ENCODE data around the gene TTLL10. TPM values are rescaled to one million over a fixed set of nuclear protein-coding genes. Genes with fewer than 3 reads are reported as not detected.

The TTLL10 gene
- total RNA-seq, 2 experiments from 2014 or later = not detected

- peaks cover 42% of the 10 kb centered on the region for H3K36me3 Mint-ChIP-seq
- no peak overlapping the region for H3K4me3 Mint-ChIP-seq
- H3K9me3 Mint-ChIP-seq = peaks cover 2% of the 10 kb centered on the region
- ChIA-PET CTCF (interaction anchor here (1.8 kb wide), 1 partner anchor 107 kb away, joined by 7 read pairs; no protein-coding TSS in a partner anchor), POLR2A (interaction anchor here (0.6 to 1.5 kb wide), 2 partner anchors 12 to 81 kb away, joined by 3 to 5 read pairs; no protein-coding TSS in a partner anchor)
- no peak for DNase-seq
- H3K27ac Mint-ChIP-seq = no peak overlapping the region
- H3K4me1 Mint-ChIP-seq (ENCODE audit: low read depth) = peaks cover 32% of the 10 kb centered on the region
- intact Hi-C loops (cut with micrococcal nuclease) = no loop called here
- H3K27me3 Mint-ChIP-seq = no peaks in the 10 kb centered on the region
Observed at GRCh38 chr1:1228596-1229321, 55.1 kb downstream of the TTLL10 start.

GRCh38 chr1:1229770-1230169 is 56.1 kb downstream of the TTLL10 start:
- ChIA-PET POLR2A (interaction anchor here (1.0 to 1.5 kb wide), 2 partner anchors 13 to 23 kb away, joined by 4 to 5 read pairs; no protein-coding TSS in a partner anchor), CTCF (interaction anchor here (1.8 kb wide), 1 partner anchor 108 kb away, joined by 7 read pairs; no protein-coding TSS in a partner anchor)
- Mint-ChIP-seq H3K4me1 (ENCODE audit: low read depth) (peaks cover 42% of the 10 kb centered on the region), H3K4me3 (peak overlapping the region; percentile 94), H3K27me3 (no peaks in the 10 kb centered on the region), H3K27ac (peak overlapping the region; percentile 77), H3K9me3 (peaks cover 2% of the 10 kb centered on the region), H3K36me3 (peaks cover 46% of the 10 kb centered on the region)
- intact Hi-C loops (cut with micrococcal nuclease) = loop anchor here (2.0 kb wide), 1 partner anchor 13 kb away; no protein-coding TSS in a partner anchor
- no peak for DNase-seq

- Mint-ChIP-seq H3K27me3 (no peaks in the 10 kb centered on the region), H3K27ac (peak overlapping the region; percentile 92), H3K36me3 (peaks cover 41% of the 10 kb centered on the region), H3K9me3 (peaks cover 2% of the 10 kb centered on the region), H3K4me1 (ENCODE audit: low read depth) (peaks cover 37% of the 10 kb centered on the region), H3K4me3 (peak overlapping the region; percentile 94)
- DNase-seq = peak; percentile 30
- ChIA-PET POLR2A (interaction anchor here (0.7 to 2.8 kb wide), 11 partner anchors 9 to 109 kb away, joined by 3 to 35 read pairs (median 3); partner anchors contain the start of genes TNFRSF18, TNFRSF4 and UBE2J2), CTCF (interaction anchor here (0.6 to 2.3 kb wide), 8 partner anchors 16 to 207 kb away, joined by 3 to 34 read pairs (median 3); partner anchors contain the start of gene UBE2J2)
- intact Hi-C loops (cut with micrococcal nuclease) = loop anchor here (2.0 kb wide), 1 partner anchor 14 kb away; no protein-coding TSS in a partner anchor
Observed at GRCh38 chr1:1230656-1231399, 57.1 kb downstream of the TTLL10 start.

GRCh38 chr1:1231400-1232207 is 57.9 kb downstream of the TTLL10 start, which contains the start of gene SDF4:
Gene SDF4, minus strand, starts transcription at chr1:1232001. Its CDS starts 3,229 bp downstream, at chr1:1228772.
- DNase-seq = peak; percentile 98
- POLR2A ChIA-PET = interaction anchor here (0.6 to 2.8 kb wide), 11 partner anchors 10 to 117 kb away, joined by 3 to 35 read pairs (median 3); partner anchors contain the start of genes TNFRSF18, TNFRSF4 and UBE2J2
- intact Hi-C loops (cut with micrococcal nuclease) = loop anchor here (1.0 to 2.0 kb wide), 4 partner anchors 15 to 115 kb away; partner anchors contain the start of genes C1orf159, PUSL1 and UBE2J2
- H3K9me3 Mint-ChIP-seq = peaks cover 2% of the 10 kb centered on the region
- peaks cover 39% of the 10 kb centered on the region for H3K36me3 Mint-ChIP-seq
- H3K4me1 Mint-ChIP-seq (ENCODE audit: low read depth) = peaks cover 33% of the 10 kb centered on the region
- H3K4me3 Mint-ChIP-seq = peak within 1 kb of the TSS; percentile 94
- no peaks in the 10 kb centered on the region for H3K27me3 Mint-ChIP-seq
- CTCF ChIA-PET = interaction anchor here (0.6 to 2.3 kb wide), 8 partner anchors 17 to 207 kb away, joined by 3 to 34 read pairs (median 3); partner anchors contain the start of gene UBE2J2
- H3K27ac Mint-ChIP-seq = peak within 1 kb of the TSS; percentile 92

GRCh38 chr1:1232208-1232795 is 58.6 kb downstream of the TTLL10 start, which contains the start of gene B3GALT6:
Gene B3GALT6, plus strand, starts transcription at chr1:1232237. Its CDS starts 42 bp downstream, at chr1:1232279.
- ChIA-PET POLR2A (interaction anchor here (0.6 to 2.8 kb wide), 4 partner anchors 10 to 118 kb away, joined by 3 to 35 read pairs (median 4); partner anchors contain the start of gene TNFRSF18), CTCF (interaction anchor here (1.2 to 2.3 kb wide), 3 partner anchors 18 to 110 kb away, joined by 3 to 34 read pairs (median 7); partner anchors contain the start of gene UBE2J2)
- DNase-seq = no peak
- Mint-ChIP-seq H3K9me3 (peaks cover 2% of the 10 kb centered on the region), H3K4me3 (peak within 1 kb of the TSS; percentile 94), H3K27me3 (no peaks in the 10 kb centered on the region), H3K36me3 (peaks cover 39% of the 10 kb centered on the region), H3K27ac (peak within 1 kb of the TSS; percentile 92), H3K4me1 (ENCODE audit: low read depth) (peaks cover 33% of the 10 kb centered on the region)
- intact Hi-C loops (cut with micrococcal nuclease) = loop anchor here (1.0 kb wide), 3 partner anchors 41 to 116 kb away; partner anchors contain the start of genes C1orf159, PUSL1 and UBE2J2

GRCh38 chr1:1232796-1233566 is 59.3 kb downstream of the TTLL10 start:
- Mint-ChIP-seq H3K4me3 (peak overlapping the region; percentile 70), H3K27me3 (no peaks in the 10 kb centered on the region), H3K4me1 (ENCODE audit: low read depth) (peaks cover 30% of the 10 kb centered on the region), H3K27ac (peak overlapping the region; percentile 72), H3K9me3 (peaks cover 2% of the 10 kb centered on the region), H3K36me3 (peaks cover 35% of the 10 kb centered on the region)
- POLR2A ChIA-PET = interaction anchor here (2.8 kb wide), 1 partner anchor 15 kb away, joined by 35 read pairs; no protein-coding TSS in a partner anchor
- CTCF ChIA-PET = no interaction called here
- DNase-seq = no peak
- intact Hi-C loops (cut with micrococcal nuclease) = loop anchor here (1.0 kb wide), 3 partner anchors 40 to 117 kb away; partner anchors contain the start of genes C1orf159, PUSL1 and UBE2J2

- H3K4me1 Mint-ChIP-seq (ENCODE audit: low read depth) = peaks cover 30% of the 10 kb centered on the region
- H3K27ac Mint-ChIP-seq = peak overlapping the region; percentile 72
- ChIA-PET POLR2A (no interaction called here), CTCF (no interaction called here)
- intact Hi-C loops (cut with micrococcal nuclease) = no loop called here
- H3K4me3 Mint-ChIP-seq = peak overlapping the region; percentile 70
- peaks cover 33% of the 10 kb centered on the region for H3K36me3 Mint-ChIP-seq
- no peaks in the 10 kb centered on the region for H3K27me3 Mint-ChIP-seq
- DNase-seq = no peak
- H3K9me3 Mint-ChIP-seq = peaks cover 2% of the 10 kb centered on the region
Observed at GRCh38 chr1:1233567-1233892, 59.9 kb downstream of the TTLL10 start.

- POLR2A ChIA-PET = no interaction called here
- H3K4me3 Mint-ChIP-seq = peak overlapping the region; percentile 70
- no peak overlapping the region for H3K27ac Mint-ChIP-seq
- no peaks in the 10 kb centered on the region for H3K27me3 Mint-ChIP-seq
- intact Hi-C loops (cut with micrococcal nuclease) = no loop called here
- peaks cover 30% of the 10 kb centered on the region for H3K4me1 Mint-ChIP-seq (ENCODE audit: low read depth)
- no peak for DNase-seq
- peaks cover 29% of the 10 kb centered on the region for H3K36me3 Mint-ChIP-seq
- CTCF ChIA-PET = no interaction called here
- H3K9me3 Mint-ChIP-seq = peaks cover 2% of the 10 kb centered on the region
Observed at GRCh38 chr1:1234180-1234808, 60.6 kb downstream of the TTLL10 start.

GRCh38 chr1:1235016-1235744 is 61.5 kb downstream of the TTLL10 start:
- peaks cover 2% of the 10 kb centered on the region for H3K9me3 Mint-ChIP-seq
- H3K27me3 Mint-ChIP-seq = no peaks in the 10 kb centered on the region
- H3K27ac Mint-ChIP-seq = no peak overlapping the region
- ChIA-PET CTCF (no interaction called here), POLR2A (no interaction called here)
- peaks cover 22% of the 10 kb centered on the region for H3K4me1 Mint-ChIP-seq (ENCODE audit: low read depth)
- DNase-seq = no peak
- H3K36me3 Mint-ChIP-seq = peaks cover 21% of the 10 kb centered on the region
- intact Hi-C loops (cut with micrococcal nuclease) = no loop called here
- H3K4me3 Mint-ChIP-seq = no peak overlapping the region
